IMR-90 (cell line): ENCODE data around the gene HSPA1A. TPM values are rescaled to one million over a fixed set of nuclear protein-coding genes. Genes with fewer than 3 reads are reported as not detected.

Source experiments
- ATAC-seq: fragments of 200-7000 bp; cut with Tn5 transposase; 2 replicates; pipeline ENCODE4 v1.9.1; 2020; ENCODE audit warnings: low read depth, mild to moderate bottlenecking, moderate library complexity
- BruUV-seq: library from RNA; stranded (reverse); fragments of 400-500 nt; replicated peaks from 2 replicates; lab custom pipeline; 2021; lab: Mats Ljungman, UMichigan
- CTCF ChIA-PET: fragments of 300-600 bp; formaldehyde crosslinking; extraction: SDS; loops from one replicate; lab custom pipeline; 2021; ENCODE audit warnings: antibody characterized with exemption; lab: Yijun Ruan, JAX
- POLR2A ChIA-PET: fragments of 300-600 bp; sonication (Branson Sonifier 250); formaldehyde crosslinking; loops from one replicate; lab custom pipeline; 2022; ENCODE audit warnings: antibody characterized with exemption; ENCODE audit not compliant: unreplicated experiment; lab: Charles Lee
- DNase-seq: peaks from one replicate; pipeline ENCODE4 v3.0.0; 2013
- H2AFZ ChIP-seq: replicated peaks from 2 replicates; pipeline ENCODE3; 2013; ENCODE audit warnings: low read length, mild to moderate bottlenecking; ENCODE audit not compliant: poor library complexity
- H2AK5ac ChIP-seq: 2 replicates; pipeline ENCODE4 v1.6.1; 2013; ENCODE audit warnings: low read depth, low read length, inconsistent platforms
- H2AK9ac ChIP-seq: replicated peaks from 2 replicates; pipeline ENCODE3; 2013; ENCODE audit warnings: mild to moderate bottlenecking, low read depth, low read length, moderate library complexity; ENCODE audit not compliant: poor library complexity
- H2BK120ac ChIP-seq: 2 replicates; pipeline ENCODE4 v1.6.1; 2013; ENCODE audit warnings: low read depth, low read length, inconsistent platforms
- H2BK15ac ChIP-seq: 3 replicates; pipeline ENCODE4 v1.6.1; 2013; ENCODE audit warnings: low read depth, low read length, inconsistent platforms
- H2BK20ac ChIP-seq: 2 replicates; pipeline ENCODE4 v1.6.1; 2013; ENCODE audit warnings: low read depth, mild to moderate bottlenecking, inconsistent platforms, low read length, moderate library complexity
- H2BK5ac ChIP-seq: 2 replicates; pipeline ENCODE4 v1.6.1; 2013; ENCODE audit warnings: mild to moderate bottlenecking, low read depth, low read length, inconsistent platforms; ENCODE audit not compliant: poor library complexity, severe bottlenecking
- H3K14ac ChIP-seq: replicated peaks from 2 replicates; pipeline ENCODE4 v1.6.1; 2013; ENCODE audit warnings: low read depth, low read length, inconsistent platforms
- H3K18ac ChIP-seq: 2 replicates; pipeline ENCODE4 v1.6.1; 2013; ENCODE audit warnings: low read depth, low read length, control low read depth
- H3K23ac ChIP-seq: 2 replicates; pipeline ENCODE4 v1.6.1; 2013; ENCODE audit warnings: low read depth, low read length, inconsistent platforms
- H3K27ac ChIP-seq: 2 replicates; pipeline ENCODE4 v1.5.1; 2013; ENCODE audit warnings: mild to moderate bottlenecking, control low read depth, low read length; ENCODE audit not compliant: insufficient read depth
- H3K27me3 ChIP-seq: 2 replicates; pipeline ENCODE4 v1.6.1; 2013; ENCODE audit warnings: low read length; ENCODE audit not compliant: control insufficient read depth, insufficient read depth
- H3K36me3 ChIP-seq: 2 replicates; pipeline ENCODE4 v1.6.1; 2013; ENCODE audit warnings: low read length, mixed read lengths; ENCODE audit not compliant: control insufficient read depth, insufficient read depth
- H3K4ac ChIP-seq: 2 replicates; pipeline ENCODE4 v1.6.1; 2013; ENCODE audit warnings: low read depth, low read length, inconsistent platforms
- H3K4me1 ChIP-seq: 2 replicates; pipeline ENCODE4 v1.6.1; 2013; ENCODE audit warnings: low read length, mixed read lengths; ENCODE audit not compliant: control insufficient read depth, insufficient read depth
- H3K4me2 ChIP-seq: 2 replicates; pipeline ENCODE4 v1.6.1; 2013; ENCODE audit warnings: low read depth, mild to moderate bottlenecking, control low read depth, low read length, moderate library complexity
- H3K4me3 ChIP-seq: 2 replicates; pipeline ENCODE4 v1.5.1; 2013; ENCODE audit warnings: low read depth, mild to moderate bottlenecking, control low read depth, low read length, moderate library complexity; ENCODE audit not compliant: insufficient read depth
- H3K56ac ChIP-seq: 2 replicates; pipeline ENCODE4 v1.6.1; 2013; ENCODE audit warnings: low read length, inconsistent platforms; ENCODE audit not compliant: insufficient read depth; ENCODE audit errors: extremely low read depth
- H3K79me1 ChIP-seq, 2 experiments: 2 replicates each; pipeline ENCODE4 v1.6.1; 2013; ENCODE audit warnings: low read length in 2 of 2, inconsistent platforms in 1 of 2, low read depth in 1 of 2
- H3K9ac ChIP-seq: 2 replicates; pipeline ENCODE4 v1.6.1; 2013; ENCODE audit warnings: low read depth, low read length, control low read depth
- H3K9me1 ChIP-seq: 2 replicates; pipeline ENCODE4 v1.6.1; 2013; ENCODE audit warnings: low read length, inconsistent platforms; ENCODE audit not compliant: insufficient read depth
- H3K9me3 ChIP-seq: 2 replicates; pipeline ENCODE4 v1.6.1; 2013; ENCODE audit warnings: low read length; ENCODE audit not compliant: control insufficient read depth, insufficient read depth
- H4K20me1 ChIP-seq: 2 replicates; pipeline ENCODE4 v1.6.1; 2013; ENCODE audit warnings: low read length, inconsistent platforms; ENCODE audit not compliant: insufficient read depth
- H4K5ac ChIP-seq: 2 replicates; pipeline ENCODE4 v1.6.1; 2013; ENCODE audit warnings: mild to moderate bottlenecking, low read depth, low read length, control low read depth
- H4K8ac ChIP-seq, 2 experiments: 2 replicates each; pipeline ENCODE4 v1.6.1; 2013; ENCODE audit warnings: low read depth in 2 of 2, low read length in 2 of 2, control low read depth in 1 of 2, inconsistent platforms in 1 of 2
- H4K91ac ChIP-seq: 2 replicates; pipeline ENCODE4 v1.6.1; 2013; ENCODE audit warnings: low read depth, low read length, inconsistent platforms; ENCODE audit not compliant: insufficient read depth
- BHLHE40 ChIP-seq: fragments of 150-350 bp; IDR thresholded peaks from 2 replicates; pipeline ENCODE4 v1.6.1; 2016; ENCODE audit warnings: mild to moderate bottlenecking, low read depth, low read length
- FOS ChIP-seq: fragments of 150-350 bp; IDR thresholded peaks from 2 replicates; pipeline ENCODE4 v1.6.1; 2016; ENCODE audit warnings: low read depth, low read length
- MAZ ChIP-seq: IDR thresholded peaks from 2 replicates; pipeline ENCODE4 v1.6.1; 2012; ENCODE audit warnings: low read depth, mild to moderate bottlenecking, low read length, improper control_type of control experiment, moderate library complexity, borderline replicate concordance
- NFE2L2 ChIP-seq: fragments of 150-350 bp; IDR thresholded peaks from 2 replicates; pipeline ENCODE4 v1.6.1; 2016; ENCODE audit warnings: low read depth, mild to moderate bottlenecking, low read length
- RAD21 ChIP-seq: IDR thresholded peaks from 2 replicates; pipeline ENCODE4 v1.6.1; 2012; ENCODE audit warnings: low read length, improper control_type of control experiment
- RCOR1 ChIP-seq: IDR thresholded peaks from 2 replicates; pipeline ENCODE4 v1.6.1; 2012; ENCODE audit warnings: mild to moderate bottlenecking, low read length, improper control_type of control experiment; ENCODE audit not compliant: insufficient replicate concordance
- WGBS, 2 experiments: methylation state at CpG; one replicate each; pipeline versions ENCODE4 v1.1.5 to v1.1.7; 2013; ENCODE audit warnings: missing lambda C conversion rate in 2 of 2; ENCODE audit not compliant: insufficient read length in 1 of 2; ENCODE audit errors: extremely low coverage in 2 of 2; 5-methylcytosine and 5-hydroxymethylcytosine counted together
- dilution Hi-C: fragments of 300-500 bp; cut with HindIII; formaldehyde crosslinking; loops from one replicate; pipeline ENCODE4 v1.14.3; 2018; ENCODE audit warnings: low sequenced_read_pairs; ENCODE audit not compliant: unreplicated experiment
- in situ Hi-C: fragments of 300-500 bp; cut with MboI; formaldehyde crosslinking; loops from 3 replicates; pipeline ENCODE4 v1.14.3; 2019; ENCODE audit warnings: low sequenced_read_pairs, inconsistent platforms, mixed read lengths
- intact Hi-C: fragments of 100-400 bp; cut with micrococcal nuclease; formaldehyde crosslinking; loops from 2 replicates; pipeline ENCODE4 v1.10.0; 2022
- polyA plus RNA-seq, 3 experiments: library from polyadenylated mRNA; depleted of rRNA; stranded (reverse); fragments of >200 nt; gene quantifications; 2 replicates each; pipeline ENCODE4 v1.2.3, GENCODE V29; 2012; ENCODE audit warnings: low replicate concordance in 1 of 3
- total RNA-seq: library from RNA; depleted of rRNA; stranded (reverse); fragments of >200 nt; gene quantifications from 2 replicates; pipeline ENCODE4 v1.2.3, GENCODE V29; 2012

The HSPA1A gene
- total and polyA plus RNA-seq, 2 of the 4 experiments (the other 2 are of a cell fraction): 94.6 to 95.3 TPM

- no peaks in the 10 kb centered on the region for H3K27me3 ChIP-seq
- ChIA-PET POLR2A (interaction anchor here (0.7 kb wide), 1 partner anchor 18 kb away, joined by 6 read pairs; no protein-coding TSS in a partner anchor), CTCF (no interaction called here)
- no peak overlapping the region for H2BK5ac ChIP-seq
- no TSS peak for BruUV-seq
- no peak overlapping the region for H2AFZ ChIP-seq
- H3K9me3 ChIP-seq: no peaks in the 10 kb centered on the region
- no peak overlapping the region for H2BK120ac ChIP-seq
- H4K5ac ChIP-seq: no peak overlapping the region
- no peak overlapping the region for H3K56ac ChIP-seq
- DNase-seq: no peak
- H4K91ac ChIP-seq: no peak overlapping the region
- no peaks in the 10 kb centered on the region for H3K36me3 ChIP-seq
- no peak overlapping the region for H3K4ac ChIP-seq
- H3K4me3 ChIP-seq: no peak overlapping the region
- peaks cover 5 to 30% of the 10 kb centered on the region in 2 experiments; a peak in 3 of 4 replicates for H3K79me1 ChIP-seq
- peaks cover 7% of the 10 kb centered on the region; the same call in 1 of the 2 replicates for H3K9me1 ChIP-seq
- dilution Hi-C loops (no loop called here), in situ Hi-C loops (no loop called here), intact Hi-C loops (loop anchor here (5.0 kb wide), 1 partner anchor 278 kb away; the partner anchor contains the start of genes ATP6V1G2 and NFKBIL1)
- no peak overlapping the region for H2AK9ac ChIP-seq
- H4K8ac ChIP-seq: no peak overlapping the region
- no peak overlapping the region for H2AK5ac ChIP-seq
- no peak overlapping the region for H3K14ac ChIP-seq
- H3K27ac ChIP-seq: no peak overlapping the region
- no peak overlapping the region for H2BK20ac ChIP-seq
- WGBS, 2 experiments: no CpG with 5 or more reads among the region's 4 CpGs
- H3K23ac ChIP-seq: no peak overlapping the region
- TF ChIP-seq BHLHE40 (no peak), NFE2L2 (no peak), FOS (no peak), RCOR1 (no peak), MAZ (no peak), RAD21 (no peak)
- no peak for ATAC-seq
- no peak overlapping the region for H3K18ac ChIP-seq
- no peak overlapping the region for H3K4me2 ChIP-seq
- H4K20me1 ChIP-seq: peaks cover 9% of the 10 kb centered on the region
- no peak overlapping the region for H2BK15ac ChIP-seq
- H3K9ac ChIP-seq: no peak overlapping the region
- peaks cover 10% of the 10 kb centered on the region for H3K4me1 ChIP-seq
Measured at GRCh38 chr6:31825553-31825952, 10.2 kb downstream of the HSPA1A start.
